SU-DHL-6 (cell line): ENCODE measurements around the gene TLL2.

Experiments
- H2AFZ ChIP-seq: fragments of 200-600 bp; sonication (generic); 2 replicates; pipeline ENCODE4 v1.6.1; 2014; ENCODE audit warnings: low read depth, mild to moderate bottlenecking, moderate library complexity, mixed read lengths, antibody characterized with exemption, low read length; ENCODE audit not compliant: severe bottlenecking
- H3F3A ChIP-seq: fragments of 200-600 bp; shearing (Covaris generic); 2 replicates; pipeline ENCODE4 v1.6.0; 2016; ENCODE audit warnings: antibody characterized with exemption, mild to moderate bottlenecking; ENCODE audit not compliant: insufficient read depth
- H3K27ac ChIP-seq: fragments of 200-600 bp; sonication (generic); 2 replicates; pipeline ENCODE4 v1.5.1; 2016; ENCODE audit warnings: low read depth, mild to moderate bottlenecking, low read length, moderate library complexity, mixed read lengths
- H3K27me3 ChIP-seq: fragments of 200-600 bp; sonication (generic), shearing (Covaris generic); 2 replicates; pipeline ENCODE4 v1.6.0; 2014; ENCODE audit warnings: mild to moderate bottlenecking, low read length
- H3K36me3 ChIP-seq: fragments of 200-600 bp; sonication (generic); 2 replicates; pipeline ENCODE4 v1.6.1; 2014; ENCODE audit warnings: mild to moderate bottlenecking, low read length, mixed read lengths
- H3K4me2 ChIP-seq: fragments of 300-600, 200-600 bp; shearing (Covaris generic), sonication (generic); 2 replicates; pipeline ENCODE4 v1.6.0; 2014; ENCODE audit warnings: low read length, low read depth, mild to moderate bottlenecking; ENCODE audit not compliant: poor library complexity, severe bottlenecking
- H3K4me3 ChIP-seq: fragments of 200-600 bp; sonication (generic); 2 replicates; pipeline ENCODE4 v1.5.1; 2014; ENCODE audit warnings: antibody characterized with exemption, low read length, mild to moderate bottlenecking, mixed read lengths; ENCODE audit not compliant: insufficient read depth, poor library complexity, severe bottlenecking
- H3K79me2 ChIP-seq: fragments of 200-600 bp; sonication (generic); 2 replicates; pipeline ENCODE4 v1.6.1; 2014; ENCODE audit warnings: mild to moderate bottlenecking, low read length, moderate library complexity; ENCODE audit not compliant: insufficient read depth
- H3K9ac ChIP-seq: fragments of 200-600 bp; sonication (generic); 2 replicates; pipeline ENCODE4 v1.7.0; 2014; ENCODE audit warnings: mild to moderate bottlenecking, low read length
- H3K9me2 ChIP-seq: fragments of 200-600 bp; sonication (generic); replicated peaks from 2 replicates; pipeline ENCODE4 v1.6.1; 2014; ENCODE audit warnings: low read length; ENCODE audit not compliant: insufficient read depth
- H3K9me3 ChIP-seq: fragments of 200-600 bp; sonication (generic); 2 replicates; pipeline ENCODE4 v1.6.1; 2014; ENCODE audit warnings: low read length, mixed read lengths; ENCODE audit not compliant: insufficient read depth
- H4K20me1 ChIP-seq: fragments of 200-600 bp; sonication (generic); 2 replicates; pipeline ENCODE4 v1.6.1; 2014; ENCODE audit warnings: low read depth, mild to moderate bottlenecking, antibody characterized with exemption, low read length, moderate library complexity, mixed read lengths
- EZH2phosphoT487 ChIP-seq: fragments of 200-600 bp; sonication (generic), shearing (Covaris generic); conservative IDR thresholded peaks from 2 replicates; pipeline ENCODE4 v1.6.1; 2018; ENCODE audit warnings: mild to moderate bottlenecking, antibody characterized with exemption, low read length, moderate library complexity, mixed read lengths
- TF ChIP-seq, protein P1 (sequence below): fragments of 200-600 bp; sonication (generic); IDR thresholded peaks from one replicate; pipeline ENCODE4 v1.5.1; 2017; ENCODE audit warnings: antibody characterized with exemption, mild to moderate bottlenecking, low read length, moderate library complexity; ENCODE audit not compliant: insufficient read depth, poor library complexity, severe bottlenecking

Gene TLL2

DNA sequence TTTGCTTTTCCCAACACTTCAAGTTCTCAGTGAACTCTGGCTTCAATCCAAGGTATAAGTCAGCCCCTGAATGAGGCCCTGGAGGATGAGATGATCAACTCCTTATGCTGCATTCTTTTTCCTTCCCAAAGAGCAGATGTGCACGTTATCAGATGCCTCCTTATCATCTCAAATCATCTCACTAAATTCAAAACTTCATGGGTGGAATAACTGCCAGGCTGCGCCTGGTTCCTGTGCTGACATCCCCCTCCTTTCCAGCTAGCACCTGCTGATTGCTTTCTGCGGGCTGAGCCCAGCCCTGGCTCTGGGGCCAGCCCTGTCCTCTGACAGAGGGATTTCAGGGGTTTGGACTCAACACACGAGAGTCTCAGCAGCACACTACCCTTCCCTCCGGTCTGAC, 44.9 kb downstream of the TLL2 start:
- H3F3A ChIP-seq = no peaks in the 10 kb centered on the region
- H3K9ac ChIP-seq = no peak overlapping the region
- no peaks in the 10 kb centered on the region for H3K27me3 ChIP-seq
- H3K27ac ChIP-seq = no peak overlapping the region
- no peak overlapping the region for H3K4me3 ChIP-seq
- no peaks in the 10 kb centered on the region for H4K20me1 ChIP-seq
- H2AFZ ChIP-seq = no peak overlapping the region
- no peak for TF ChIP-seq EZH2phosphoT487
- TF ChIP-seq, protein P1, sequence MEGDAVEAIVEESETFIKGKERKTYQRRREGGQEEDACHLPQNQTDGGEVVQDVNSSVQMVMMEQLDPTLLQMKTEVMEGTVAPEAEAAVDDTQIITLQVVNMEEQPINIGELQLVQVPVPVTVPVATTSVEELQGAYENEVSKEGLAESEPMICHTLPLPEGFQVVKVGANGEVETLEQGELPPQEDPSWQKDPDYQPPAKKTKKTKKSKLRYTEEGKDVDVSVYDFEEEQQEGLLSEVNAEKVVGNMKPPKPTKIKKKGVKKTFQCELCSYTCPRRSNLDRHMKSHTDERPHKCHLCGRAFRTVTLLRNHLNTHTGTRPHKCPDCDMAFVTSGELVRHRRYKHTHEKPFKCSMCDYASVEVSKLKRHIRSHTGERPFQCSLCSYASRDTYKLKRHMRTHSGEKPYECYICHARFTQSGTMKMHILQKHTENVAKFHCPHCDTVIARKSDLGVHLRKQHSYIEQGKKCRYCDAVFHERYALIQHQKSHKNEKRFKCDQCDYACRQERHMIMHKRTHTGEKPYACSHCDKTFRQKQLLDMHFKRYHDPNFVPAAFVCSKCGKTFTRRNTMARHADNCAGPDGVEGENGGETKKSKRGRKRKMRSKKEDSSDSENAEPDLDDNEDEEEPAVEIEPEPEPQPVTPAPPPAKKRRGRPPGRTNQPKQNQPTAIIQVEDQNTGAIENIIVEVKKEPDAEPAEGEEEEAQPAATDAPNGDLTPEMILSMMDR = no peak
- no peak overlapping the region for H3K4me2 ChIP-seq
- H3K36me3 ChIP-seq = no peaks in the 10 kb centered on the region
- H3K9me2 ChIP-seq = no peaks in the 10 kb centered on the region
- H3K79me2 ChIP-seq = no peaks in the 10 kb centered on the region
- H3K9me3 ChIP-seq = no peaks in the 10 kb centered on the region

DNA sequence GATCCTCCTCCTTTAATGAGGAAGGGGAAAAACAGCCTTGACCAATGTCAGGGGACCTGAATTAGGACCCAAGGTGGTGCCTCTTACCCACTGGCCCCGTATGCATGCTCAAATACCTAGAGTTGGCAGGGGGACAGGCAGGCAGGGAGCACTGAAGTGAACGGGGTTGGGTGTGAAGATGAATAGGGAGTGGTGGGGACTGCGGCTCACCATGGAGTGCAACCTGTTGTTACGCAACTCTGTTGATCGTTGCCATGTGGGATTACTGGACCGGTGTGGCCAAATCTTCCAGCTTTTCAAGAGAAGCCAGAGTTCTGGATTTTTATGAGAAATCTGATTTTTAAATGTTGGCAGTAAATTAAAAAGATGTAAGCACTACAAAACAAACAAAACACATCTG, 48.1 kb downstream of the TLL2 start:
- no peaks in the 10 kb centered on the region for H3K9me3 ChIP-seq
- no peaks in the 10 kb centered on the region for H3K79me2 ChIP-seq
- H3K4me2 ChIP-seq = no peak overlapping the region
- no peaks in the 10 kb centered on the region for H3F3A ChIP-seq
- H3K27ac ChIP-seq = no peak overlapping the region
- no peak overlapping the region for H2AFZ ChIP-seq
- no peaks in the 10 kb centered on the region for H3K27me3 ChIP-seq
- no peaks in the 10 kb centered on the region for H4K20me1 ChIP-seq
- TF ChIP-seq, protein P1 = no peak
- no peak for TF ChIP-seq EZH2phosphoT487
- H3K9ac ChIP-seq = no peak overlapping the region
- H3K9me2 ChIP-seq = no peaks in the 10 kb centered on the region
- H3K36me3 ChIP-seq = no peaks in the 10 kb centered on the region
- no peak overlapping the region for H3K4me3 ChIP-seq

DNA sequence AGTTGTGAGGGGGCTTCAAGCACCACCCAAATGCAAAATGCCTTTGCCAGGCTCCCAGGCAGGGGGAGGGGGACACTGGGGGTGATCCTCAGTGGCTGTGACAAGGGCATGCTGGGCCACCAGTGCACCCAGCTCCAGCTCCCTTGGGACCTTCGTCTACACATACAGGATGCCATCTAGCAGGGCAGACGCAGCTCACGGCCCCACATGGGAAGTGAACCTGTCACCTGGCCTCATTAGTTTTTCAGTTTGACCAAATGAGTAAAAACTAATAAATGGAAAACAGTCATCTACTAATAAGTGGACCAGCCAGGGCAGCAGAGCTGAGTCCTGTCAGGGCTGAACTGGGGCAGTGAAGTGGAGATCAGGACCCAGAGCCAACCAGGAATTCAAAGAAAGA, 50.2 kb downstream of the TLL2 start:
- Histone ChIP-seq H3K36me3 (no peaks in the 10 kb centered on the region), H3K27me3 (no peaks in the 10 kb centered on the region), H3K9ac (no peak overlapping the region), H3K4me2 (no peak overlapping the region), H3K79me2 (no peaks in the 10 kb centered on the region), H3K27ac (no peak overlapping the region), H3K9me2 (no peaks in the 10 kb centered on the region), H3K4me3 (no peak overlapping the region), H2AFZ (no peak overlapping the region), H4K20me1 (no peaks in the 10 kb centered on the region), H3K9me3 (no peaks in the 10 kb centered on the region), H3F3A (no peaks in the 10 kb centered on the region)
- no peak for TF ChIP-seq EZH2phosphoT487
- TF ChIP-seq, protein P1 = no peak
